ENCODE results near the gene KDM8. TPM values are rescaled to one million over a fixed set of nuclear protein-coding genes. Genes with fewer than 3 reads are reported as not detected.

Gene KDM8
- total RNA-seq, 4 donors from 2014 or later = 0.56 to 4.4 (median 2.5) TPM

DNA sequence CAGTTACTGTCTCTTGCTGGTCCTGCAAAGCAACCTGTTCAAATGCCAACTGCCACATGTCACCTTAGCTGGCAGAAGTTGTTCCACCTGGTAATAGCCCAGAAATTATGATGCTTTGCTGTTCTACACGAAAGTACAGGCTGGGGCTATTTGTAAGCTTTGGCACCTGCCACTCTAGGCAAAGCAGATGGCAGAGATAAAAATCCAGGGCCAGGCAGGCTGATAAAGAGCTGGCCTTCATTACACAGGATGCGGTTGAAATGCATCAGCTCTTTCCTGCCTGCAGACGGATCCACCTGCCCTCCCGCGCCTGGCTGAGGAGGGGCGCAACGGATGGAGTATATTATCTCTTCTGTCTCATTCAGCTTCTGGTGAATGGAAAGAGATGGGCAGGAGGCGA, 29.3 kb upstream of the KDM8 start:
- Histone ChIP-seq H3K4me1 (peaks cover 0 to 1% (median 0%) of the 10 kb centered on the region in 3 donors), H3K4me3 (no peak overlapping the region), H3K36me3 (no peaks in the 10 kb centered on the region), H3K27ac (no peak overlapping the region), H3K27me3 (no peaks in the 10 kb centered on the region), H3K9me3 (peaks cover 0 to 7% (median 0%) of the 10 kb centered on the region in 3 donors)
- TF ChIP-seq POLR2A (IDR thresholded peaks at IDR 0.05) = no peak
- TF ChIP-seq, protein P1, sequence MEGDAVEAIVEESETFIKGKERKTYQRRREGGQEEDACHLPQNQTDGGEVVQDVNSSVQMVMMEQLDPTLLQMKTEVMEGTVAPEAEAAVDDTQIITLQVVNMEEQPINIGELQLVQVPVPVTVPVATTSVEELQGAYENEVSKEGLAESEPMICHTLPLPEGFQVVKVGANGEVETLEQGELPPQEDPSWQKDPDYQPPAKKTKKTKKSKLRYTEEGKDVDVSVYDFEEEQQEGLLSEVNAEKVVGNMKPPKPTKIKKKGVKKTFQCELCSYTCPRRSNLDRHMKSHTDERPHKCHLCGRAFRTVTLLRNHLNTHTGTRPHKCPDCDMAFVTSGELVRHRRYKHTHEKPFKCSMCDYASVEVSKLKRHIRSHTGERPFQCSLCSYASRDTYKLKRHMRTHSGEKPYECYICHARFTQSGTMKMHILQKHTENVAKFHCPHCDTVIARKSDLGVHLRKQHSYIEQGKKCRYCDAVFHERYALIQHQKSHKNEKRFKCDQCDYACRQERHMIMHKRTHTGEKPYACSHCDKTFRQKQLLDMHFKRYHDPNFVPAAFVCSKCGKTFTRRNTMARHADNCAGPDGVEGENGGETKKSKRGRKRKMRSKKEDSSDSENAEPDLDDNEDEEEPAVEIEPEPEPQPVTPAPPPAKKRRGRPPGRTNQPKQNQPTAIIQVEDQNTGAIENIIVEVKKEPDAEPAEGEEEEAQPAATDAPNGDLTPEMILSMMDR (IDR thresholded peaks at IDR 0.05) = no peak
- intact Hi-C loops (cut with DNase I) = no loop called here
- no peak for DNase-seq
- 44 to 45% methylated on average over 4 to 7 of the region's 8 CpGs for WGBS, 2 donors

DNA sequence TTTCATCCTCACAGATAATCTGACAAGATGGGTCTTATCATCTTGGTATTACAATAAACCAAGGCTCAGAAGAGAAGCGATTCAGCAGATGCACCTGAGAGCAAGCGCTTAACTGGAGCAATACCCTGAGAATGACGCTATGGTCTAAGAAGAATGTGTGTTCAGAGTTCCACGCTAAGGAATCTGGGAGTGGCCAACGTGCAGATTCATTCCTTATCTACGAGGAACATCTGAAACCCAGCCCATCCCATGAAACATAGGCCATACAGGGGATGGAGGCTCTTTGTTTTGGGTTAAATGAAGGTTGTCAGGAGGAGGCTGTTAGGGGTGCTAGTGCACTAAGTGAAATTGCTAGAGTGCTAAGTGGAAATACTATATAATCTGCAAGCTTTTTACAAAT, 28.5 kb upstream of the KDM8 start:
- no peak for TF ChIP-seq POLR2A (IDR thresholded peaks at IDR 0.05)
- TF ChIP-seq, protein P1 (IDR thresholded peaks at IDR 0.05) = no peak
- Histone ChIP-seq H3K4me1 (peaks cover 0 to 9% (median 0%) of the 10 kb centered on the region in 3 donors), H3K9me3 (peaks cover 0 to 7% (median 0%) of the 10 kb centered on the region in 3 donors), H3K27ac (no peak overlapping the region), H3K27me3 (no peaks in the 10 kb centered on the region), H3K4me3 (no peak overlapping the region), H3K36me3 (no peaks in the 10 kb centered on the region)
- intact Hi-C loops (cut with DNase I) = no loop called here
- 51 to 54% methylated on average over 6 of the region's 6 CpGs for WGBS, 2 donors
- no peak for DNase-seq

DNA sequence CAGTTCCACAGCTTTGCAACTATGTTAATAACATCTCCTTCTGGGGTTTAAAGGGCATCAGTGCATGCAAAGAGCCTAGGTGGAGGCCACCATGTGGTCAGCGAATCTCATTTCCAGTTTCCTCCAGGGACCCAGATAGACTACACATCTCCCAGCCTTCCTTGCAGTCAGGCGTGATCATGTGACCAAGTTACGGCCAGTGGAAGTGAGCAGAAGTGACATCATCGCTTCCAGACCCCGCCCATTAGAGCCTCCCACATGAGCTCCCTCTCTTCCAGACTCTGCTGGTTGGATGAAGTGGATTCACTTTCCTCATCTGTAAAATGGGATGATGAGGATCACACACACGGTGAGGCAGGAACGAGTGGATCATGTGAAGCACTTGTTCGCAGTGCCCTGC, 27.4 kb upstream of the KDM8 start:
- H3K36me3 ChIP-seq = no peaks in the 10 kb centered on the region
- peaks cover 0 to 7% (median 0%) of the 10 kb centered on the region in 3 donors for H3K9me3 ChIP-seq
- H3K27me3 ChIP-seq = no peaks in the 10 kb centered on the region
- H3K27ac ChIP-seq = no peak overlapping the region
- H3K4me1 ChIP-seq = peaks cover 0 to 10% (median 0%) of the 10 kb centered on the region in 3 donors
- TF ChIP-seq, protein P1 (IDR thresholded peaks at IDR 0.05) = no peak
- no peak for TF ChIP-seq POLR2A (IDR thresholded peaks at IDR 0.05)
- H3K4me3 ChIP-seq = no peak overlapping the region
- DNase-seq = no peak
- WGBS, 2 donors = 87 to 96% methylated on average over 5 of the region's 8 CpGs
- intact Hi-C loops (cut with DNase I) = no loop called here

DNA sequence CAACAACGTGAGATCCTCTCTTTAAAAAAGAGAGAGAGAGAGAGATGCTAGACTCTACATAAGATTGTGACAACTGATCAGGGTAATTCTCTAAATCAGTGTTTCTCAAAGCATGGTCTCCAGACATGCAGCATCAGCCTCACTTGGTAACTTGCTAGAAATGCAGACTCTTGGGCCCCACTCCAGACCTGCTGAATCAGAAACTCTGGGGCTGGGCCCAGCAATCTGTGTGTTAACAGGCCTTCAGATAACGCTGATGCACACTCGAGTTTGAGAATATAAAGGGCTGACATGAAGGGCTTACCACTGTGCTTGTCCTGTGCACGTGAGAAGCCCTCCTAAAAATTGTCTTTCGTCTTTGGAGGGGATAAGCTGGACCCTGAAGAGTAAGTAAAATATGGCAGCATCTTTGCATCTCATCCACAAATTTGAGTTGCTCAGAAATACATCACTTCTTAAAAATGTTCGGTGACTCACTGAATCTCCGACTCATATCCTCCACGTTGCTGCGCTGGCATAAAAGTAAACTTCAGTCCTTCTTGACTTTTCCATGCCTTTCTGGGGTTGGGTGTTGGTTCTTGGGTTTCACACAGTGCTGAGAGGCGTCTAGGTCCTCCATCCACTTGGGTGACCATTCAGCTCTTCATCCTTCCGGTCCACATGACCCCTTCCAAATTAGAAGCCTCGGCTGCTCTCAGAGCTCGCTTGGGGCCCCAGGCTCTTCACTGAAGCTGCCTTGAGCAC, 26.1 kb upstream of the KDM8 start:
- Histone ChIP-seq H3K4me3 (no peak overlapping the region), H3K27me3 (no peaks in the 10 kb centered on the region), H3K36me3 (no peaks in the 10 kb centered on the region), H3K4me1 (peaks cover 0 to 10% (median 0%) of the 10 kb centered on the region in 3 donors), H3K9me3 (peaks cover 0 to 3% (median 0%) of the 10 kb centered on the region in 3 donors), H3K27ac (no peak overlapping the region)
- no peak for TF ChIP-seq POLR2A (IDR thresholded peaks at IDR 0.05)
- TF ChIP-seq, protein P1 (IDR thresholded peaks at IDR 0.05) = no peak
- 66 to 74% methylated on average over 9 to 11 of the region's 13 CpGs for WGBS, 2 donors
- DNase-seq = no peak
- intact Hi-C loops (cut with DNase I) = no loop called here

DNA sequence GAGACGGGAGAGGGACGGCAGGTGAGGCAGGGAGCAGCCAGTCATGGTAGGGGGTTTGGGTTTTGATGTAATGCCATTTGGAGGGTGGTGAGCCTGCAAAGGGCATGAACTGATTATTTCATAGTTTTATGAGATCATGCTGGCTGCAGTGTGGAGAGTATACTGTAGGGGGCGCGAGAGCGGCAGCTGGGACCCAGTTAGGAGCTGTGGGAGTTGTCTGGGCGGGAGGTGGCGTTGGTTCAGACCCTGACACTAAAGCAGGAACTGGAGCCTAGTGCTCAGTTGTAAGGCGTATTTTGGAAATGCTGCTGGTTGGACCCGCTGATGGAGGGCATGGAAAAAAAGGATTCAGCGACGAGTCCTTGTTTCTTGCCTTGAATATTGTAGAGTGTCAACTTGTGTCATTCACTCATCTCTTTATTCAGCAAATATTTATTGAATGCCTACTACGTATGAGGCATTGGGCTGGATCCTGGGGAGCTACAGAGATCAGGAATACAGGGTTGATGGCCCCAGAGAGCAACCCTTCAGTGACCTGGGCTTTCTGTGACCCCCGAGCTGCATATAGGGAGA, 23.7 kb upstream of the KDM8 start:
- intact Hi-C loops (cut with DNase I) = no loop called here
- no peak overlapping the region for H3K4me3 ChIP-seq
- peak; percentile 15 for DNase-seq
- no peaks in the 10 kb centered on the region for H3K36me3 ChIP-seq
- no peaks in the 10 kb centered on the region for H3K27me3 ChIP-seq
- no peak for TF ChIP-seq POLR2A (IDR thresholded peaks at IDR 0.05)
- TF ChIP-seq, protein P1 (IDR thresholded peaks at IDR 0.05) = peak; percentile 88 to 96 (median 94)
- WGBS, 2 donors = 24 to 27% methylated on average over 12 to 13 of the region's 13 CpGs
- peaks cover 0 to 4% (median 0%) of the 10 kb centered on the region in 3 donors for H3K9me3 ChIP-seq
- no peak overlapping the region for H3K27ac ChIP-seq
- peaks cover 0 to 10% (median 0%) of the 10 kb centered on the region in 3 donors for H3K4me1 ChIP-seq
